GM12878 (cell line): Measurements from ENCODE around the gene ZNF462. TPM values are rescaled to one million over a fixed set of nuclear protein-coding genes. Genes with fewer than 3 reads are reported as not detected.

Experiments used
- ATAC-seq: fragments of 200-7000 bp; cut with Tn5 transposase; 3 replicates; pipeline ENCODE4 v1.9.1; 2020; ENCODE audit warnings: mild to moderate bottlenecking, moderate library complexity
- BruUV-seq: library from RNA; stranded (reverse); fragments of 400-500 nt; replicated peaks from 2 replicates; lab custom pipeline; 2021; lab: Mats Ljungman, UMichigan
- CTCF ChIA-PET: fragments of 300-600 bp; sonication (Branson Sonifier 250); formaldehyde crosslinking; extraction: SDS; loops from one replicate; lab custom pipeline; 2021; ENCODE audit warnings: inconsistent platforms; lab: Yijun Ruan, JAX
- POLR2A ChIA-PET: fragments of 350-600 bp; formaldehyde crosslinking; extraction: SDS; loops from one replicate; lab custom pipeline; 2021; ENCODE audit warnings: inconsistent platforms; lab: Charles Lee
- RAD21 ChIA-PET: fragments of 300-600 bp; sonication (Branson Sonifier 250); formaldehyde crosslinking; loops from one replicate; lab custom pipeline; 2023; ENCODE audit warnings: antibody characterized with exemption; ENCODE audit not compliant: unreplicated experiment; lab: Charles Lee
- SMC1A ChIA-PET: fragments of 300-600 bp; sonication (Branson Sonifier 250); formaldehyde crosslinking; loops from one replicate; lab custom pipeline; 2023; ENCODE audit not compliant: unreplicated experiment, uncharacterized antibody; lab: Charles Lee
- DNase-seq: peaks from one replicate; pipeline ENCODE4 v3.0.0-alpha.2; 2011; ENCODE audit warnings: low read depth, low spot score
- FAIRE-seq: peaks from 3 replicates; lab custom pipeline; 2011; peaks lifted over from hg19 to GRCh38; lab: Jason Lieb, UNC
- H2AFZ ChIP-seq: 2 replicates; pipeline ENCODE4 v1.6.0; 2011; ENCODE audit warnings: low read depth, low read length, control low read depth; ENCODE audit not compliant: control insufficient read depth
- H3K27ac ChIP-seq: 2 replicates; pipeline ENCODE4 v1.5.1; 2011; ENCODE audit warnings: control low read depth; ENCODE audit not compliant: control insufficient read depth, insufficient read depth
- H3K27me3 ChIP-seq, 2 experiments: replicated peaks in 1 of 2; 2 replicates each; pipeline versions ENCODE4 v1.6.0 to v1.6.1; 2011; ENCODE audit warnings: low read length in 1 of 2; ENCODE audit not compliant: control insufficient read depth in 2 of 2, insufficient read depth in 2 of 2
- H3K36me3 ChIP-seq, 2 experiments: 2 replicates each; pipeline ENCODE4 v1.5.1; 2011; ENCODE audit warnings: low read length in 1 of 2; ENCODE audit not compliant: control insufficient read depth in 2 of 2, insufficient read depth in 2 of 2
- H3K4me1 ChIP-seq: 2 replicates; pipeline ENCODE4 v1.6.1; 2011; ENCODE audit warnings: mild to moderate bottlenecking, low read length, moderate library complexity, mixed read lengths; ENCODE audit not compliant: control insufficient read depth, insufficient read depth
- H3K4me2 ChIP-seq: 2 replicates; pipeline ENCODE4 v1.6.0; 2011; ENCODE audit warnings: control low read depth; ENCODE audit not compliant: control insufficient read depth, insufficient read depth
- H3K4me3 ChIP-seq: fragments of 200-600 bp; sonication (generic); 2 replicates; pipeline ENCODE4 v1.5.1; 2016
- H3K79me2 ChIP-seq: 2 replicates; pipeline ENCODE4 v1.6.0; 2011; ENCODE audit warnings: low read length; ENCODE audit not compliant: control insufficient read depth, insufficient read depth
- H3K9ac ChIP-seq: 2 replicates; pipeline ENCODE4 v1.8.0; 2011; ENCODE audit warnings: low read length, control low read depth, mixed read lengths; ENCODE audit not compliant: control insufficient read depth, insufficient read depth
- H3K9me3 ChIP-seq: replicated peaks from 3 replicates; pipeline ENCODE4 v1.5.1; 2011; ENCODE audit warnings: mild to moderate bottlenecking, low read length; ENCODE audit not compliant: control insufficient read depth, insufficient read depth
- H4K20me1 ChIP-seq: 2 replicates; pipeline ENCODE4 v1.6.0; 2011; ENCODE audit not compliant: control insufficient read depth, insufficient read depth
- ATF3 ChIP-seq: IDR thresholded peaks from 2 replicates; pipeline ENCODE4 v1.6.1; 2011; ENCODE audit warnings: low read depth, mild to moderate bottlenecking, low read length, moderate library complexity, borderline replicate concordance; ENCODE audit errors: extremely low read depth
- FOS ChIP-seq: IDR thresholded peaks from 3 replicates; pipeline ENCODE4 v1.6.1; 2011; ENCODE audit warnings: borderline replicate concordance; ENCODE audit not compliant: insufficient read length; ENCODE audit errors: extremely low read depth
- IRF5 ChIP-seq: fragments of 450-650 bp; IDR thresholded peaks from 2 replicates; pipeline ENCODE4 v1.6.1; 2017; ENCODE audit warnings: borderline replicate concordance
- MEF2A ChIP-seq: IDR thresholded peaks from 2 replicates; pipeline ENCODE4 v1.6.1; 2011; ENCODE audit warnings: low read depth, mild to moderate bottlenecking, low read length, moderate library complexity; ENCODE audit not compliant: insufficient read depth
- MTA3 ChIP-seq: IDR thresholded peaks from 2 replicates; pipeline ENCODE4 v1.6.1; 2012; ENCODE audit warnings: low read length, inconsistent platforms, borderline replicate concordance
- NR2C1 ChIP-seq: fragments of 450-650 bp; IDR thresholded peaks from 2 replicates; pipeline ENCODE4 v1.6.1; 2017; ENCODE audit warnings: antibody characterized with exemption, mild to moderate bottlenecking, moderate library complexity
- PAX8 ChIP-seq: fragments of 450-650 bp; IDR thresholded peaks from 2 replicates; pipeline ENCODE4 v1.6.1; 2017; ENCODE audit warnings: mild to moderate bottlenecking, moderate library complexity
- RCOR1 ChIP-seq: conservative IDR thresholded peaks from 2 replicates; pipeline ENCODE4 v1.6.1; 2012; ENCODE audit warnings: low read depth, low read length, improper control_type of control experiment
- SKIL ChIP-seq: fragments of 450-650 bp; IDR thresholded peaks from 2 replicates; pipeline ENCODE4 v1.6.1; 2017; ENCODE audit warnings: mild to moderate bottlenecking, low read depth, inconsistent platforms; ENCODE audit not compliant: poor library complexity, severe bottlenecking
- ZNF384 ChIP-seq: IDR thresholded peaks from 2 replicates; pipeline ENCODE4 v1.6.1; 2012; ENCODE audit warnings: low read depth, mild to moderate bottlenecking, low read length, improper control_type of control experiment, borderline replicate concordance
- WGBS: methylation state at CpG from one replicate; pipeline ENCODE4 v1.1.6; 2016; ENCODE audit warnings: low lambda C conversion rate; ENCODE audit not compliant: insufficient replicate concordance, insufficient coverage; ENCODE audit errors: missing lambda C conversion rate; 5-methylcytosine and 5-hydroxymethylcytosine counted together
- in situ Hi-C: fragments of 300-500 bp; cut with MboI; formaldehyde crosslinking; loops from 9 replicates; pipeline ENCODE4 v1.14.3; 2018; ENCODE audit warnings: mixed read lengths
- intact Hi-C: fragments of 100-400 bp; cut with micrococcal nuclease; formaldehyde crosslinking; loops from one replicate; pipeline ENCODE4 v1.14.2; 2022; ENCODE audit not compliant: unreplicated experiment
- polyA plus RNA-seq, 11 experiments: library from polyadenylated mRNA; depleted of rRNA in 4 of 11; unstranded in 6 of 11; stranded (reverse) in 5 of 11; fragments of >200 nt; fragmentation: Nextera tagmentation in 4 of 11; fragmentation: Illumina TruSeq in 1 of 11; extraction: Ambion mirVana in 4 of 11; extraction: Trizol in 1 of 11; gene quantifications; 1 replicate in 1 of 11; 2 replicates in 10 of 11; pipeline versions ENCODE4 v1.2.1 to v1.2.3, GENCODE V29; 2011 to 2016; ENCODE audit warnings: inconsistent platforms in 2 of 11, missing spikeins in 2 of 11, low read depth in 1 of 11
- total RNA-seq, 4 experiments: library from RNA; depleted of rRNA in 3 of 4; stranded (reverse); fragments of >200 nt in 3 of 4; fragmentation: Illumina TruSeq in 1 of 4; extraction: Trizol in 1 of 4; gene quantifications; 2 replicates each; pipeline versions ENCODE4 v1.2.1 to v1.2.3, GENCODE V29; 2013 to 2021

The ZNF462 gene
- total and polyA plus RNA-seq, 10 of the 15 experiments (the other 5 are each of a cell fraction or from before 2014, with no cell fraction given): 0.27 to 13.7 (median 0.55) TPM

- intact Hi-C loops (no loop called here), in situ Hi-C loops (no loop called here)
- Histone ChIP-seq H3K4me1 (no peaks in the 10 kb centered on the region), H3K79me2 (no peaks in the 10 kb centered on the region), H3K27me3 (no peaks in the 10 kb centered on the region), H3K9ac (no peak overlapping the region), H2AFZ (no peak overlapping the region), H3K9me3 (no peaks in the 10 kb centered on the region), H3K4me3 (no peak overlapping the region), H3K36me3 (no peaks in the 10 kb centered on the region), H3K27ac (no peak overlapping the region), H4K20me1 (no peaks in the 10 kb centered on the region), H3K4me2 (no peak overlapping the region)
- no peak for DNase-seq
- 0% methylated on average over 1 of the region's 1 CpG for WGBS
- FAIRE-seq: no peak
- ATAC-seq: no peak
- TF ChIP-seq ZNF384 (no peak), NR2C1 (no peak), MEF2A (no peak), MTA3 (no peak), ATF3 (no peak), PAX8 (no peak), FOS (no peak), IRF5 (no peak), RCOR1 (no peak), SKIL (no peak)
- ChIA-PET RAD21 (no interaction called here), SMC1A (no interaction called here), POLR2A (no interaction called here), CTCF (no interaction called here)
- no TSS peak for BruUV-seq
Measured at GRCh38 chr9:106897236-106897635, 34.3 kb downstream of the ZNF462 start.
